ENCODE results near the gene NSUN3. TPM values are rescaled to one million over a fixed set of nuclear protein-coding genes. Genes with fewer than 3 reads are reported as not detected.

The NSUN3 gene
- total and polyA plus RNA-seq, 2 of the 8 experiments (the other 6 are each of a cell fraction or from before 2014, with no cell fraction given) = 2.1 to 5.1 TPM

DNA sequence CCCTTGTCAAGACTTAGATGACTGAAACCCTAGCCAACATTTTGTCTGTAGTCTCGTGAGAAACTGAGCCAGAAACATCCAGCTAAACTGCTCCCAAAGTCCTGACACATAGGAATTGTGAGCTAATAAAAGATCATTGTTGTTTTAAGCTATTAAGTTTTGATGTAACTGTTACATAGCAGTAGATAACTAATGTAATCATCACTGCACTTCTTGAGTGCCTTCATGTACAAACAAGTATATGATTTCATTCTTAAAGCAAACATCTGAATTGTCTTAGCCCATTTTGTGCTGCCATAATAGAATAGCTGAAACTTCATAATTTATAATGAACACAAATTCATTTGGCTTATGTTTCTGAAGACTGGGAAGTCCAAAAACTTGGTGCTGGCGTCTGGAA lies 87.3 kb downstream of the NSUN3 start:
- ChIA-PET POLR2A (ENCODE audit: partially characterized antibody) (no interaction called here), CTCF (ENCODE audit: partially characterized antibody) (no interaction called here)
- H3K9ac ChIP-seq (replicated peaks in 1 of 4; ENCODE audit: extremely low read depth in 1 of 4, low read depth in 3 of 4, low read length in 3 of 4) = no peak overlapping the region
- no peak for DNase-seq (ENCODE audit: low read depth in 1 of 2, low spot score in 2 of 2)
- no peak overlapping the region for H3K18ac ChIP-seq (ENCODE audit: extremely low read depth, low read length)
- WGBS, 2 experiments (ENCODE audit: extremely low coverage in 1 of 2, insufficient coverage in 1 of 2, insufficient read length in 1 of 2, insufficient replicate concordance in 2 of 2, low coverage in 1 of 2, low lambda C conversion rate in 2 of 2, missing lambda C conversion rate in 1 of 2) = 95% methylated on average over 2 of the region's 2 CpGs; no CpG with 5 or more reads in 1 of the 2 experiments
- no peak overlapping the region for H2BK20ac ChIP-seq (ENCODE audit: low read length)
- H3K4me1 ChIP-seq (replicated peaks in 1 of 4; ENCODE audit: control insufficient read depth in 3 of 4, insufficient read depth in 4 of 4, low read length in 3 of 4) = peaks cover 0 to 4% (median 4%) of the 10 kb centered on the region in 4 experiments; a peak in 4 of 7 replicates
- no peak overlapping the region for H2BK12ac ChIP-seq (ENCODE audit: low read depth, low read length)
- H4K8ac ChIP-seq (ENCODE audit: extremely low read depth, insufficient read depth, low read length) = no peak overlapping the region
- no peaks in the 10 kb centered on the region for H3K27me3 ChIP-seq (replicated peaks in 1 of 4; ENCODE audit: control insufficient read depth in 3 of 4, extremely low read depth in 1 of 4, insufficient read depth in 3 of 4, low read length in 3 of 4)
- no peaks in the 10 kb centered on the region for H4K20me1 ChIP-seq (replicated peaks in 1 of 2; ENCODE audit: control insufficient read depth in 1 of 2, insufficient read depth in 2 of 2, low read length in 2 of 2)
- no peak overlapping the region for H3K56ac ChIP-seq (replicated peaks; ENCODE audit: insufficient read length, low read depth, low read length)
- H2BK5ac ChIP-seq (ENCODE audit: low read depth, low read length) = no peak overlapping the region
- no peaks in the 10 kb centered on the region for H3K23me2 ChIP-seq (ENCODE audit: low read depth, low read length)
- no peak overlapping the region for H2BK15ac ChIP-seq (ENCODE audit: low read length)
- H3K14ac ChIP-seq (ENCODE audit: insufficient read length) = no peak overlapping the region
- no peak overlapping the region for H3K4ac ChIP-seq (replicated peaks; ENCODE audit: insufficient read length, low read depth, low read length)
- H3K36me3 ChIP-seq (ENCODE audit: control insufficient read depth in 2 of 4, insufficient read depth in 4 of 4, low read length in 3 of 4) = no peaks in the 10 kb centered on the region
- no peak overlapping the region for H3K4me3 ChIP-seq (ENCODE audit: extremely low read depth in 1 of 4, insufficient read depth in 2 of 4, low read depth in 3 of 4, low read length in 4 of 4)
- no peaks in the 10 kb centered on the region for H3K79me1 ChIP-seq (ENCODE audit: low read depth, low read length)
- H4K91ac ChIP-seq (replicated peaks; ENCODE audit: insufficient read length, low read length) = no peak overlapping the region
- no peak overlapping the region for H3K23ac ChIP-seq (ENCODE audit: insufficient read length)
- H3K27ac ChIP-seq (ENCODE audit: low read depth, low read length) = no peak overlapping the region
- H3K9me3 ChIP-seq (ENCODE audit: insufficient read depth in 2 of 2, low read depth in 1 of 2, low read length in 1 of 2) = no peaks in the 10 kb centered on the region
- no peak overlapping the region for H2AK5ac ChIP-seq (ENCODE audit: low read depth, low read length)
- no peak overlapping the region for H2BK120ac ChIP-seq (replicated peaks; ENCODE audit: low read depth, low read length)
- no peak for FAIRE-seq
- H2AFZ ChIP-seq (ENCODE audit: low read length) = no peak overlapping the region
- H3K4me2 ChIP-seq (ENCODE audit: insufficient read depth in 1 of 2, low read depth in 2 of 2, low read length in 2 of 2) = no peak overlapping the region
- no peaks in the 10 kb centered on the region for H3K79me2 ChIP-seq (ENCODE audit: control insufficient read depth in 1 of 2, insufficient read depth in 2 of 2, low read length in 2 of 2)
- no peak overlapping the region for H4K5ac ChIP-seq (ENCODE audit: insufficient read length, low read depth, low read length)
- TF ChIP-seq USF2 (IDR thresholded peaks at IDR 0.05; ENCODE audit: low read length) (no peak), TAF1 (IDR thresholded peaks at IDR 0.05; ENCODE audit: low read depth, low read length) (no peak), POLR2AphosphoS5 (IDR thresholded peaks at IDR 0.05; ENCODE audit: low read depth, low read length) (no peak), JUND (IDR thresholded peaks at IDR 0.05; ENCODE audit: low read length) (no peak), RFX5 (IDR thresholded peaks at IDR 0.05; ENCODE audit: borderline replicate concordance, low read depth, low read length) (no peak), CTCF (IDR thresholded peaks at IDR 0.05; ENCODE audit: control extremely low read depth in 1 of 3, insufficient read depth in 1 of 3, low read depth in 1 of 3, low read length in 3 of 3) (no peak), TAF7 (optimal IDR thresholded peaks at IDR 0.05; ENCODE audit: borderline replicate concordance, low read depth, low read length) (no peak), MAFK (IDR thresholded peaks at IDR 0.05; ENCODE audit: low read depth, low read length) (no peak), EZH2 (IDR thresholded peaks at IDR 0.05; ENCODE audit: low read depth, low read length, severe bottlenecking) (no peak)
- TF ChIP-seq, protein P1, sequence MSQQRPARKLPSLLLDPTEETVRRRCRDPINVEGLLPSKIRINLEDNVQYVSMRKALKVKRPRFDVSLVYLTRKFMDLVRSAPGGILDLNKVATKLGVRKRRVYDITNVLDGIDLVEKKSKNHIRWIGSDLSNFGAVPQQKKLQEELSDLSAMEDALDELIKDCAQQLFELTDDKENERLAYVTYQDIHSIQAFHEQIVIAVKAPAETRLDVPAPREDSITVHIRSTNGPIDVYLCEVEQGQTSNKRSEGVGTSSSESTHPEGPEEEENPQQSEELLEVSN (IDR thresholded peaks at IDR 0.05) = no peak
